Body of pancreas (tissue), 4 donors: ENCODE data around the gene CUEDC1. TPM values are rescaled to one million over a fixed set of nuclear protein-coding genes. Genes with fewer than 3 reads are reported as not detected.

ENCODE experiments used
- ATAC-seq: fragments of 150-250 bp; one replicate; pipeline ENCODE4 v1.9.1; 2016
- DNase-seq, 4 donors: peaks; one replicate each; pipeline ENCODE4 v3.0.0-alpha.2; 2019
- H3K27ac ChIP-seq, 4 donors: fragments of 200-600 bp; sonication (generic); 1 replicate in 3 of 4; 2 replicates in 1 of 4; pipeline versions ENCODE4 v1.5.1 to v1.6.1; 2016 to 2019; ENCODE audit warnings: mild to moderate bottlenecking in 1 of 4, mixed read lengths in 1 of 4, moderate library complexity in 1 of 4
- H3K27me3 ChIP-seq, 2 donors: fragments of 200-600 bp; sonication (generic); one replicate each; pipeline ENCODE4 v1.6.0; 2016; ENCODE audit warnings: mild to moderate bottlenecking in 1 of 2
- H3K36me3 ChIP-seq, 2 donors: fragments of 200-600 bp; sonication (generic); replicated peaks in 1 of 2; 2 replicates each; pipeline ENCODE4 v1.5.1; 2016; ENCODE audit warnings: low read depth in 2 of 2; ENCODE audit not compliant: insufficient read depth in 1 of 2
- H3K4me1 ChIP-seq: fragments of 200-600 bp; sonication (generic); one replicate; pipeline ENCODE4 v1.6.0; 2016
- H3K4me3 ChIP-seq, 2 donors: fragments of 200-600 bp; sonication (generic); 1 replicate in 1 of 2; 2 replicates in 1 of 2; pipeline ENCODE4 v1.5.1; 2016 to 2019
- H3K9me3 ChIP-seq, 3 donors: fragments of 200-600 bp; sonication (generic); 1 replicate in 2 of 3; 2 replicates in 1 of 3; pipeline ENCODE4 v1.5.1; 2016
- POLR2A ChIP-seq, 3 donors: fragments of 450-650 bp; IDR thresholded peaks; one replicate each; pipeline ENCODE4 v1.6.1; 2016; ENCODE audit warnings: antibody characterized with exemption in 3 of 3, mild to moderate bottlenecking in 2 of 3
- WGBS, 2 donors: methylation state at CpG; one replicate each; pipeline ENCODE4 v1.1.5; 2017; 5-methylcytosine and 5-hydroxymethylcytosine counted together
- intact Hi-C: fragments of 100-400 bp; cut with DNase I; formaldehyde crosslinking; loops from one replicate; pipeline ENCODE4 v1.15.1; 2023
- total RNA-seq, 2 donors: library from RNA; depleted of rRNA; stranded (reverse); fragments of >200 nt; gene quantifications; one replicate each; pipeline ENCODE4 v1.1.0, GENCODE V29; 2016
- TF ChIP-seq, protein P1 (sequence below), 7 experiments: fragments of 450-650 bp in 4 of 7; fragments of 200-600 bp in 3 of 7; sonication (generic) in 3 of 7; IDR thresholded peaks; one replicate each; pipeline ENCODE4 v1.5.1; 2016 to 2019; ENCODE audit warnings: antibody characterized with exemption in 7 of 7

The CUEDC1 gene
- total RNA-seq, 2 donors from 2014 or later: 35.8 to 48.1 TPM

- TF ChIP-seq, protein P1, sequence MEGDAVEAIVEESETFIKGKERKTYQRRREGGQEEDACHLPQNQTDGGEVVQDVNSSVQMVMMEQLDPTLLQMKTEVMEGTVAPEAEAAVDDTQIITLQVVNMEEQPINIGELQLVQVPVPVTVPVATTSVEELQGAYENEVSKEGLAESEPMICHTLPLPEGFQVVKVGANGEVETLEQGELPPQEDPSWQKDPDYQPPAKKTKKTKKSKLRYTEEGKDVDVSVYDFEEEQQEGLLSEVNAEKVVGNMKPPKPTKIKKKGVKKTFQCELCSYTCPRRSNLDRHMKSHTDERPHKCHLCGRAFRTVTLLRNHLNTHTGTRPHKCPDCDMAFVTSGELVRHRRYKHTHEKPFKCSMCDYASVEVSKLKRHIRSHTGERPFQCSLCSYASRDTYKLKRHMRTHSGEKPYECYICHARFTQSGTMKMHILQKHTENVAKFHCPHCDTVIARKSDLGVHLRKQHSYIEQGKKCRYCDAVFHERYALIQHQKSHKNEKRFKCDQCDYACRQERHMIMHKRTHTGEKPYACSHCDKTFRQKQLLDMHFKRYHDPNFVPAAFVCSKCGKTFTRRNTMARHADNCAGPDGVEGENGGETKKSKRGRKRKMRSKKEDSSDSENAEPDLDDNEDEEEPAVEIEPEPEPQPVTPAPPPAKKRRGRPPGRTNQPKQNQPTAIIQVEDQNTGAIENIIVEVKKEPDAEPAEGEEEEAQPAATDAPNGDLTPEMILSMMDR (IDR thresholded peaks at IDR 0.05): no peak
- no peak for TF ChIP-seq POLR2A (IDR thresholded peaks at IDR 0.05)
- H3K27ac ChIP-seq: peak overlapping the region; percentile 92 to 99 (median 94)
- H3K36me3 ChIP-seq: no peaks in the 10 kb centered on the region
- H3K9me3 ChIP-seq: no peaks in the 10 kb centered on the region
- H3K27me3 ChIP-seq: no peaks in the 10 kb centered on the region
- peak in 2 of 4 donors; percentile 36 to 59 for DNase-seq
- peaks cover 75% of the 10 kb centered on the region for H3K4me1 ChIP-seq
- no peak for ATAC-seq
- intact Hi-C loops: no loop called here
- H3K4me3 ChIP-seq: no peak overlapping the region
- WGBS, 2 donors: 49 to 63% methylated on average over 4 of the region's 4 CpGs
Observed at GRCh38 chr17:57890857-57891232, 64.4 kb downstream of the CUEDC1 start.

DNA sequence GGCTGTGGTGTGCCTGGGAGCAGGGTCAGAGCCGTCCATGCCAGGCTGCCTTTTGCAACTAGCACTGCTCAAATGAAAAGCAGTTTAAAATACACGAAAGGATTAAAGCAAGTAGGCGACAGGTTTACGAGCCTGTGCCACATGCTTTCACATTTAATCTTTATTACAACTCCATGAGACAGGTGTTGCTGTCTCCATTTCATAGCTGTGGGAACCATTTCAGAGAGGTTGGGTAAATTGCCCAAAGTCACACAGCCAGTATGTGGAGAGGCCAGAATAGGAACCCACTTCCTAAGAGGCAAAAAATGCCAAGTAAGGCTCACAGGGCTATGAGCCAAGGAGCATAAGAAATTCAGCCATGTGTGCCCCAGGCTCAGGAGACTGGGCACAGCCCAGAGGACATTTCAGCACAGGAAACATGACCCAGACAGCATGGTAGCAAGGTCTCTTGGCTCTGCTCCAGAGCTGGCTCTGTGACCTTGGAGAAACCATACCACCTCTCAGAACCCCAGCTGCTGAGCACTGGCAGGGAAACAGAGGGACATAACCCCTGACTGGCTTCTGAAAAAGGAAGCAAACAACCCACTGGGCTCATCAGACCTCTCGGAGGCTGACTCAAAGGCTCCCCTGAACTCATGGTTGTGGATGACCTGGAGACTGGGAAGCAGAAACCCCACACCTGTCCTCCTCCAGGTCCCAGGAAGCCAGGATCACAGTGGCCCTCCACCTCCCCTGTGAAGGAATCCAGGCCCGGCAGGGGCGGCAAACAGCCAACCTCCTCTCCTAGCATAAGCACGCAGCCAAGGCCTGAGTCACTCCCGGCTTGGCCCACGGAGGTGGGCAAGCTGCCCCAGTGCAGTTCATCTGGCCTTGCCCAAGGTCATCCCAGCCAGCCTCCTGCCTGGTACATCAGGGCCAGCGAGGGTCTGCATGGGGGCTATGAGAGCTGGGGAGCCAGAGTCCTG is 65.0 kb downstream of the CUEDC1 start:
- intact Hi-C loops: no loop called here
- TF ChIP-seq POLR2A (IDR thresholded peaks at IDR 0.05): peak in 2 of 3 donors; percentile 32 to 42
- TF ChIP-seq, protein P1 (IDR thresholded peaks at IDR 0.05): peak in 4 of 7 experiments; percentile 17 to 63 (median 41)
- H3K36me3 ChIP-seq: no peaks in the 10 kb centered on the region
- DNase-seq (peak; percentile 92 to 99 (median 97)), ATAC-seq (peak; percentile 68)
- H3K4me1 ChIP-seq: peaks cover 68% of the 10 kb centered on the region
- WGBS, 2 donors: 32 to 44% methylated on average over 6 to 11 of the region's 11 CpGs
- no peaks in the 10 kb centered on the region for H3K9me3 ChIP-seq
- H3K27ac ChIP-seq: peak overlapping the region; percentile 92 to 99 (median 94)
- no peak overlapping the region for H3K4me3 ChIP-seq
- H3K27me3 ChIP-seq: no peaks in the 10 kb centered on the region

DNA sequence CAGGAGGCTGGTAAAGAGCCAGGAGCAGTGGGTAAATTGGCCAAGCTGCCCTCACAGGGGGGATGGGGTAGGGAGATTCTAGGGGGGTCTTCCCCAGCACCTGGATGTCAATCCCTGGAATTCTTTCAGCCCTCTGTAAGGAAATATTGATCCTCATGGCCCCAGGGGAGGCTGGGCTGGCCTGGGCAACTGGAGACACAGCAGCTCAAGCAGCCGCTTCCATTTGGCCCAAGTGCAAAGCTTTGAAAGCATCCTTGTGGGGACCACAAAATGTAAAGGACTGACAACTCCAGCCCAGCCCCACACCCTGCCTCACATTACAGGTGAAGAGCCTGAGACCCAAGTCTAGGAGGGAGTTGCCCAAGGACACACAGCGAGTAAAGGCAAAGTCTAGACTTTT is 66.0 kb downstream of the CUEDC1 start:
- WGBS, 2 donors: 63 to 83% methylated on average over 2 of the region's 2 CpGs
- no peak overlapping the region for H3K4me3 ChIP-seq
- H3K9me3 ChIP-seq: no peaks in the 10 kb centered on the region
- no peak for DNase-seq
- TF ChIP-seq, protein P1 (IDR thresholded peaks at IDR 0.05): no peak
- no peak for ATAC-seq
- peak overlapping the region; percentile 92 to 99 (median 94) for H3K27ac ChIP-seq
- H3K4me1 ChIP-seq: peaks cover 59% of the 10 kb centered on the region
- intact Hi-C loops: no loop called here
- peaks cover 0 to 2% of the 10 kb centered on the region in 2 donors for H3K36me3 ChIP-seq
- H3K27me3 ChIP-seq: no peaks in the 10 kb centered on the region

- intact Hi-C loops: no loop called here
- DNase-seq: no peak
- Histone ChIP-seq H3K36me3 (peaks cover 0 to 2% of the 10 kb centered on the region in 2 donors), H3K9me3 (no peaks in the 10 kb centered on the region), H3K4me1 (peaks cover 52% of the 10 kb centered on the region), H3K27me3 (no peaks in the 10 kb centered on the region), H3K4me3 (no peak overlapping the region), H3K27ac (peak overlapping the region; percentile 92 to 99 (median 94))
- WGBS, 2 donors: 81 to 89% methylated on average over 10 to 12 of the region's 12 CpGs
- no peak for ATAC-seq
- TF ChIP-seq POLR2A (IDR thresholded peaks at IDR 0.05): no peak
- TF ChIP-seq, protein P1 (IDR thresholded peaks at IDR 0.05): no peak
Observed at GRCh38 chr17:57888311-57889216, 66.6 kb downstream of the CUEDC1 start.
